K562 (cell line): ENCODE results near the gene ZNF613. TPM values are rescaled to one million over a fixed set of nuclear protein-coding genes. Genes with fewer than 3 reads are reported as not detected.
A peak's percentile ranks its signal among the peaks of the same experiment; 100 is the strongest.
"Not testable (repeated sequence)": the region's sequence is repeated elsewhere in the genome, so short reads cannot be mapped to it uniquely, and the experiment has no call there.

Source experiments
- ATAC-seq: fragments of 200-7000 bp; cut with Tn5 transposase; 3 replicates; pipeline ENCODE4 v1.9.1; 2020; ENCODE audit warnings: moderate library complexity
- BruUV-seq: library from RNA; stranded (reverse); fragments of 400-500 nt; replicated peaks from 2 replicates; lab custom pipeline; 2021; lab: Mats Ljungman, UMichigan
- CTCF ChIA-PET: fragments of 300-600 bp; formaldehyde crosslinking; extraction: SDS; loops from one replicate; lab custom pipeline; 2021; ENCODE audit warnings: low intra/inter-chr PET ratio; lab: Yijun Ruan, JAX
- POLR2A ChIA-PET: fragments of 300-600, 350-650 bp; sonication (Branson Sonifier 250); formaldehyde crosslinking; extraction: SDS; loops from one replicate; lab custom pipeline; 2021; ENCODE audit warnings: antibody characterized with exemption, inconsistent platforms; lab: Yijun Ruan, JAX
- DNase-seq, 4 experiments: peaks; one replicate each; pipeline versions ENCODE4 v3.0.0 to v3.0.0-alpha.2; 2011 to 2018; ENCODE audit warnings: low spot score in 3 of 4, mixed read lengths in 3 of 4; ENCODE audit errors: extremely low read depth in 1 of 4
- FAIRE-seq: peaks from 2 replicates; lab custom pipeline; 2011; peaks lifted over from hg19 to GRCh38; lab: Jason Lieb, UNC
- H2AFZ ChIP-seq: 2 replicates; pipeline ENCODE4 v1.6.0; 2011; ENCODE audit warnings: low read depth, low read length, control low read depth, inconsistent platforms
- H3K27ac ChIP-seq: fragments of 200-600 bp; 3 replicates; pipeline ENCODE4 v1.8.0; 2011; ENCODE audit warnings: low read depth, mild to moderate bottlenecking, control low read depth, inconsistent platforms, low read length, moderate library complexity, mixed read lengths; ENCODE audit errors: extremely low read depth
- H3K27me3 ChIP-seq, 2 experiments: fragments of 300-600 bp in 1 of 2; 2 replicates in 1 of 2; 3 replicates in 1 of 2; pipeline versions ENCODE4 v1.6.0 to v1.8.0; 2011; ENCODE audit warnings: inconsistent platforms in 2 of 2, low read length in 2 of 2, mild to moderate bottlenecking in 1 of 2, mixed read lengths in 1 of 2, moderate library complexity in 1 of 2; ENCODE audit not compliant: control insufficient read depth in 2 of 2, insufficient read depth in 2 of 2
- H3K36me3 ChIP-seq: fragments of 300-600 bp; 3 replicates; pipeline ENCODE4 v1.8.0; 2011; ENCODE audit warnings: mild to moderate bottlenecking, low read length, inconsistent platforms; ENCODE audit not compliant: control insufficient read depth, insufficient read depth
- H3K4me1 ChIP-seq, 2 experiments: fragments of 200-600 bp in 1 of 2; replicated peaks in 1 of 2; 2 replicates in 1 of 2; 3 replicates in 1 of 2; pipeline versions ENCODE4 v1.5.1 to v1.8.0; 2011; ENCODE audit warnings: inconsistent platforms in 2 of 2, low read length in 2 of 2, mild to moderate bottlenecking in 1 of 2, mixed read lengths in 1 of 2, moderate library complexity in 1 of 2; ENCODE audit not compliant: control insufficient read depth in 2 of 2, insufficient read depth in 2 of 2
- H3K4me2 ChIP-seq: 2 replicates; pipeline ENCODE4 v1.6.1; 2011; ENCODE audit warnings: low read length, control low read depth, inconsistent platforms, mixed read lengths; ENCODE audit not compliant: insufficient read depth
- H3K4me3 ChIP-seq: fragments of 200-600 bp; sonication (generic), shearing (Covaris generic); 2 replicates; pipeline ENCODE4 v1.5.1; 2016; ENCODE audit warnings: control low read depth, inconsistent platforms
- H3K79me2 ChIP-seq: fragments of 200-600 bp; 3 replicates; pipeline ENCODE4 v1.8.0; 2011; ENCODE audit warnings: low read length, inconsistent platforms; ENCODE audit not compliant: control insufficient read depth, insufficient read depth
- H3K9ac ChIP-seq, 2 experiments: 2 replicates each; pipeline versions ENCODE4 v1.6.0 to v1.6.1; 2011; ENCODE audit warnings: low read depth in 2 of 2, low read length in 2 of 2, control low read depth in 1 of 2, inconsistent platforms in 1 of 2, mild to moderate bottlenecking in 1 of 2, mixed read lengths in 1 of 2; ENCODE audit not compliant: insufficient read depth in 1 of 2
- H3K9me1 ChIP-seq: one replicate; pipeline ENCODE4 v1.6.0; 2011; ENCODE audit warnings: inconsistent platforms, mild to moderate bottlenecking, low read length, moderate library complexity; ENCODE audit not compliant: control insufficient read depth, insufficient read depth
- H3K9me3 ChIP-seq: replicated peaks from 2 replicates; pipeline ENCODE4 v1.5.1; 2011; ENCODE audit warnings: low read depth, low read length, inconsistent platforms; ENCODE audit not compliant: control insufficient read depth, insufficient read depth
- H4K20me1 ChIP-seq: replicated peaks from 2 replicates; pipeline ENCODE4 v1.6.1; 2011; ENCODE audit warnings: low read length, inconsistent platforms, mixed read lengths; ENCODE audit not compliant: control insufficient read depth, insufficient read depth
- TRIM28 ChIP-seq: fragments of 450-650 bp; IDR thresholded peaks from 2 replicates; pipeline ENCODE4 v1.6.1; 2017
- ZNF280B ChIP-seq: fragments of 250-450 bp; sonication (Bioruptor Pico); IDR thresholded peaks from 2 replicates; pipeline ENCODE4 v1.5.1; 2021; ENCODE audit warnings: mild to moderate bottlenecking
- ZNF668 ChIP-seq: fragments of 250-450 bp; sonication (Bioruptor Pico); IDR thresholded peaks from 2 replicates; pipeline ENCODE4 v1.8.0; 2022; ENCODE audit warnings: mild to moderate bottlenecking, inconsistent platforms
- WGBS: fragments of 100-300 bp; shearing (Covaris generic); methylation state at CpG from one replicate; pipeline ENCODE4 v1.1.6; 2016; ENCODE audit warnings: low coverage, mixed read lengths; ENCODE audit not compliant: insufficient coverage; ENCODE audit errors: missing lambda C conversion rate; 5-methylcytosine and 5-hydroxymethylcytosine counted together
- in situ Hi-C: fragments of 300-500 bp; cut with MboI; formaldehyde crosslinking; loops from 4 replicates; pipeline ENCODE4 v1.15.0; 2018; ENCODE audit warnings: inconsistent platforms, mixed read lengths
- intact Hi-C: fragments of 100-400 bp; cut with micrococcal nuclease; formaldehyde crosslinking; loops from 2 replicates; pipeline ENCODE4 v1.14.2; 2022
- polyA plus RNA-seq, 8 experiments: library from polyadenylated mRNA; depleted of rRNA in 4 of 8; stranded (reverse) in 5 of 8; unstranded in 3 of 8; fragments of >200 nt; fragmentation: Nextera tagmentation in 2 of 8; fragmentation: Illumina TruSeq in 1 of 8; extraction: Ambion mirVana in 2 of 8; extraction: Trizol in 1 of 8; gene quantifications; 2 replicates each; pipeline versions ENCODE4 v1.2.1 to v1.2.3, GENCODE V29; 2011 to 2014; ENCODE audit warnings: inconsistent platforms in 1 of 8, missing spikeins in 1 of 8
- total RNA-seq, 7 experiments: library from RNA; depleted of rRNA in 6 of 7; stranded (reverse); fragments of >200 nt in 6 of 7; fragmentation: Illumina TruSeq in 2 of 7; extraction: Trizol in 2 of 7; gene quantifications; 2 replicates each; pipeline versions ENCODE4 v1.2.1 to v1.2.3, GENCODE V29; 2011 to 2021; ENCODE audit warnings: low replicate concordance in 1 of 7
- TF ChIP-seq, protein P1 (sequence below), 3 experiments: IDR thresholded peaks in 2 of 3; conservative IDR thresholded peaks in 1 of 3; 2 replicates each; pipeline ENCODE4 v1.5.1; 2011 to 2012; ENCODE audit warnings: low read length in 3 of 3, mild to moderate bottlenecking in 3 of 3, control low read depth in 2 of 3, improper control_type of control experiment in 1 of 3, inconsistent platforms in 1 of 3, low read depth in 1 of 3, mixed read lengths in 1 of 3, moderate library complexity in 1 of 3; ENCODE audit not compliant: insufficient read depth in 2 of 3

The ZNF613 gene
- total and polyA plus RNA-seq, 9 of the 15 experiments (the other 6 are each of a cell fraction or from before 2014, with no cell fraction given), result 2.1 to 4.5 (median 2.7) TPM

- TF ChIP-seq ZNF280B (peak; percentile 44; the same call in 1 of the 2 replicates), TRIM28 (peak; percentile 83)
- TF ChIP-seq, all 486 proteins: peak for 6
Measured at GRCh38 chr19:51971624-51972023, 44.4 kb downstream of the ZNF613 start (continued).

DNA sequence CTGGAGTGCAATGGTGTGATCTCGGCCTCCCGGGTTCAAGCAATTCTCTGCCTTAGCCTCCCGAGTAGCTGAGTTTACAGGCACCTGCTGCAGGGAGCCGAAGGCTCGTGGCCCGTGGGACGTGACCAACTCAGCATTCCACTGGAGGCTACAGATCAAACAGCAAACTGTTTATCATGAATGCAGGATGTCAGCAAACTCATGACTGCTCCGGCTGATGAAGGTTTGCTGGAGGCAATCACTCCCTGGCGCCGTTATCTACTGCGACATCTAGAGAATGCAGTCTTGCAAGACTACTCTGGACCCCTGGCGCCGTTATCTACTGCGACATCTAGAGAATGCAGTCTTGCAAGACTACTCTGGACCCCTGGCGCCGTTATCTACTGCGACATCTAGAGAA, 48.5 kb downstream of the ZNF613 start:
- FAIRE-seq, DNase-seq, intact Hi-C loops, H3K4me2 ChIP-seq, in situ Hi-C loops, H3K36me3 ChIP-seq, H3K4me1 ChIP-seq, H4K20me1 ChIP-seq, POLR2A ChIA-PET, H3K79me2 ChIP-seq, H3K9me1 ChIP-seq, H3K4me3 ChIP-seq, H2AFZ ChIP-seq, BruUV-seq, CTCF ChIA-PET, H3K27ac ChIP-seq, ATAC-seq, H3K27me3 ChIP-seq, H3K9ac ChIP-seq: not testable (repeated sequence)
- WGBS, result 15% methylated on average over 17 of the region's 17 CpGs
- peaks cover 12% of the 10 kb centered on the region for H3K9me3 ChIP-seq

DNA sequence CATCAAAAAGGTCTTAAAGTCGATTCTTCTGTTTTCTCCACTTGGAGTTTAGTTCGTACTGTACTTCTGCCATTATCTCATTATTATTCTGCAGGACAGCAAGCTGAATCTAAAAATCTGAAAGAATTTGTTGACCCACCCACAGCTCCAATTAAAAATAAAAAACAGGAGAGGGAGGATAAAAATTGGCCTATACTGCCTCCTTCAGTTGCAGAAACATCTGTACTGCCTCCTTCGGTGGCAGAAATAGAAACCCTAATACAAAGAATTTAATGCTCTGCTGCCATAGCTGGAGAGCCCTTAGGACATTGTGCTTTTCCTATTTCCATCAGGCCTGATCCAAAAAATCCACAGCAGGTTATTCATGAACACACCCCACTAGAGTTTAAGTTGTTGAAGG, 49.6 kb downstream of the ZNF613 start:
- no peak for DNase-seq
- no peak overlapping the region for H3K4me2 ChIP-seq
- no peak for ATAC-seq
- in situ Hi-C loops, result no loop called here
- intact Hi-C loops, result no loop called here
- H3K4me3 ChIP-seq, result no peak overlapping the region
- H3K79me2 ChIP-seq, result no peaks in the 10 kb centered on the region
- BruUV-seq, result no TSS peak
- TF ChIP-seq, protein P1, sequence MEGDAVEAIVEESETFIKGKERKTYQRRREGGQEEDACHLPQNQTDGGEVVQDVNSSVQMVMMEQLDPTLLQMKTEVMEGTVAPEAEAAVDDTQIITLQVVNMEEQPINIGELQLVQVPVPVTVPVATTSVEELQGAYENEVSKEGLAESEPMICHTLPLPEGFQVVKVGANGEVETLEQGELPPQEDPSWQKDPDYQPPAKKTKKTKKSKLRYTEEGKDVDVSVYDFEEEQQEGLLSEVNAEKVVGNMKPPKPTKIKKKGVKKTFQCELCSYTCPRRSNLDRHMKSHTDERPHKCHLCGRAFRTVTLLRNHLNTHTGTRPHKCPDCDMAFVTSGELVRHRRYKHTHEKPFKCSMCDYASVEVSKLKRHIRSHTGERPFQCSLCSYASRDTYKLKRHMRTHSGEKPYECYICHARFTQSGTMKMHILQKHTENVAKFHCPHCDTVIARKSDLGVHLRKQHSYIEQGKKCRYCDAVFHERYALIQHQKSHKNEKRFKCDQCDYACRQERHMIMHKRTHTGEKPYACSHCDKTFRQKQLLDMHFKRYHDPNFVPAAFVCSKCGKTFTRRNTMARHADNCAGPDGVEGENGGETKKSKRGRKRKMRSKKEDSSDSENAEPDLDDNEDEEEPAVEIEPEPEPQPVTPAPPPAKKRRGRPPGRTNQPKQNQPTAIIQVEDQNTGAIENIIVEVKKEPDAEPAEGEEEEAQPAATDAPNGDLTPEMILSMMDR (IDR thresholded peaks at IDR 0.05 in 2 of 3, conservative IDR thresholded peaks at IDR 0.05 in 1 of 3; ENCODE audit: insufficient read depth in 2 of 3, low read depth in 1 of 3, low read length in 3 of 3), result peak in 2 of 3 experiments; percentile 9 to 12; a peak in 1 of 6 replicates
- no peak for TF ChIP-seq ZNF668 (CRISPR knock-in tag)
- H2AFZ ChIP-seq, result no peak overlapping the region
- no peaks in the 10 kb centered on the region for H3K4me1 ChIP-seq
- no peaks in the 10 kb centered on the region for H3K36me3 ChIP-seq
- no peak overlapping the region for H3K27ac ChIP-seq
- H3K27me3 ChIP-seq, result no peaks in the 10 kb centered on the region
- POLR2A ChIA-PET, result no interaction called here
- H3K9me1 ChIP-seq, result no peaks in the 10 kb centered on the region
- H3K9ac ChIP-seq, result no peak overlapping the region
- FAIRE-seq, result no peak
- CTCF ChIA-PET, result no interaction called here
- H3K9me3 ChIP-seq, result peaks cover 4% of the 10 kb centered on the region
- no peaks in the 10 kb centered on the region for H4K20me1 ChIP-seq
- WGBS, result 9% methylated on average over 3 of the region's 3 CpGs
